NCI-H146 treated with DMSO at 0.1 percent for 48 hours (cell line): Measurements from ENCODE around the gene RDH14.

Experiments
- DNase-seq: peaks from one replicate; lab custom pipeline; 2025; ENCODE audit not compliant: unreplicated experiment; lab: John Stamatoyannopoulos, UW

RDH14 gene

GRCh38 chr2:18525236-18525635 lies 35.2 kb downstream of the RDH14 start:
- no peak for DNase-seq

GRCh38 chr2:18522484-18523146 lies 37.8 kb downstream of the RDH14 start:
- no peak for DNase-seq

- DNase-seq = peak; percentile 51
These were observed 39.7 kb downstream of the RDH14 start for GRCh38 chr2:18520451-18521425.

GRCh38 chr2:18519914-18520450 lies 40.5 kb downstream of the RDH14 start:
- DNase-seq = no peak

- no peak for DNase-seq
These were observed 42.0 kb downstream of the RDH14 start for GRCh38 chr2:18518116-18519111.

GRCh38 chr2:18517386-18517785 lies 43.1 kb downstream of the RDH14 start:
- DNase-seq = no peak

GRCh38 chr2:18516112-18516511 lies 44.3 kb downstream of the RDH14 start:
- no peak for DNase-seq

- DNase-seq = no peak
These were observed 45.7 kb downstream of the RDH14 start for GRCh38 chr2:18514526-18515461.

- no peak for DNase-seq
These were observed 49.7 kb downstream of the RDH14 start for GRCh38 chr2:18510775-18511174.

- DNase-seq = no peak
These were observed 53.5 kb downstream of the RDH14 start for GRCh38 chr2:18506883-18507509.

GRCh38 chr2:18505703-18506341 lies 54.6 kb downstream of the RDH14 start:
- DNase-seq = no peak
